Measurements from ENCODE around the gene PTPA.

Gene PTPA

DNA sequence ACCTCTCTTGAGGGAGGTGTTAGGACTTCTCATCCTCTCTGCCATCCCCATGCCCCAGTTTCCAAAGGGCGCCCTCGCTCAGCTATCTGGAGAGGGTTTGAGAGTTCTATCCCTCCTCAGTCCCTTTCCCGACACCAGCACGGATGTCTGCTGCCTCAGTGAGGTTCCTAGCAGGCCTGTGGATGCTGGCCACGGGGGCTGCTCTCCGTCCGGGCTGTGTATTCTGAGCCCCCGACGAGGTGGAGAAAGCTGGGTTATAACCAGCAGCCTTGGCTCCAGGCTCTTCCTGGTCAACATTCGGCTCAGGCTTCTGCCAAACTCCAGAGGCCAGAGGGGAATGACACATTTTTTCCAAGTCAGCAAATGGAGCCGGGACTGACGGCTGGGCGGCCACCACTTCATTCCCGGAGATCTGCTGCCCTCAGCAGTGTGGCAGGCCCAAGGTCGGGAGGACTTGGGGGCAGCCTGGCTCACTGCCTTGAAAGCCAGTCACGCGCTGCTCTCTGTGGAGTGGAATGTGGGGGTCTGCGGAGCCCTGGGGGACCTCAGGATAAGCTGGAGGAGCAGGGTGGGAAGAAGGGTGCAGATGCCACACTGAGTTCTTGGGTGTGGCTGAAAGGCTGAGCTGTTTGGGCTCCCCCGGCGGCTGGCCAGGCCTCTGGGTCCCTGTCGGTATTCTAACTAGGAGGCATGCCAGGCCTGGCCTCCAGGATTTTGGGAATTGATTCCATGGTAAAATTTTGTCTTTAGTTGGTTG lies 27.4 kb downstream of the PTPA start:
- DNase-seq: no peak

DNA sequence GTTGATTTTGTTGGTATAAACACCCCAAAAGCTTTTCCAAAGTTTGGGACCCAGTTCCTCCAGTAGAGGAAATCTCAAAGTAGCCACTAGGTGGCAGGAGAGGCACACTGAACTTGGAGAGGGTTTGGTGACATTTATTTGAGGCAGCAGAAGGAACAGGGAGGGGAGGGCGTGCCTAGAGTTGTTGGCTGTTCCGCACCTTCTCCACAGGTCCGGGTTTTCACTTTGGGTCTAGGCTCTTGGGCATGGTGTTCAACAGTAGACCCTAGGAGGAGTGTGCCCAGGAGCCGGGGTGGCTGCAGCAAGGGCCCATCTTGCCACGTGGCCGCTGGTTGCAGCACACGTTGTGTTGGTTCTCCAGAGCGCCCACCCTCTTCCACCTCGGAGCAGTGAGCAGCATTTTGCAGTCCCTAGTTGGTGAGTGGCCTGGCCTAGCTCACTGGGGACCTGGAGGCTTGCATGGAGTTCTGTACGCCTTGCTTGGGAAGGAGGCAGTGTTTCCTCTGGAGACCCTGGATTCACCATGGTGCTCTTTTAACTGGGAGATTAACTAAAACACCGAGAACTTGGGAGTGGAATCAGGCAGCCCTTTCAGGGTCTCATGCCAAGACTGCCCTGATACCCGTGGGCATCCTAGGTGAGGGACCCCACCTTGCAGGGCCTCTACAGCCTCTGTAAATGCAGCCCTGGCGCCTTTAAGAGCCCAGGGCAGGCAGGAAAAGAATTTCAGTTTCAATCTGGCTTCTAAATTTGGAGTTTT lies 28.2 kb downstream of the PTPA start:
- peak; percentile 83 for DNase-seq

- DNase-seq: peak; percentile 92
These were observed 28.8 kb downstream of the PTPA start for GRCh38 chr9:129139993-129140396.

- DNase-seq: peak; percentile 57
These were observed 29.3 kb downstream of the PTPA start for GRCh38 chr9:129140397-129141065.

GRCh38 chr9:129141066-129142041 lies 30.1 kb downstream of the PTPA start:
- peak; percentile 38 for DNase-seq

DNA sequence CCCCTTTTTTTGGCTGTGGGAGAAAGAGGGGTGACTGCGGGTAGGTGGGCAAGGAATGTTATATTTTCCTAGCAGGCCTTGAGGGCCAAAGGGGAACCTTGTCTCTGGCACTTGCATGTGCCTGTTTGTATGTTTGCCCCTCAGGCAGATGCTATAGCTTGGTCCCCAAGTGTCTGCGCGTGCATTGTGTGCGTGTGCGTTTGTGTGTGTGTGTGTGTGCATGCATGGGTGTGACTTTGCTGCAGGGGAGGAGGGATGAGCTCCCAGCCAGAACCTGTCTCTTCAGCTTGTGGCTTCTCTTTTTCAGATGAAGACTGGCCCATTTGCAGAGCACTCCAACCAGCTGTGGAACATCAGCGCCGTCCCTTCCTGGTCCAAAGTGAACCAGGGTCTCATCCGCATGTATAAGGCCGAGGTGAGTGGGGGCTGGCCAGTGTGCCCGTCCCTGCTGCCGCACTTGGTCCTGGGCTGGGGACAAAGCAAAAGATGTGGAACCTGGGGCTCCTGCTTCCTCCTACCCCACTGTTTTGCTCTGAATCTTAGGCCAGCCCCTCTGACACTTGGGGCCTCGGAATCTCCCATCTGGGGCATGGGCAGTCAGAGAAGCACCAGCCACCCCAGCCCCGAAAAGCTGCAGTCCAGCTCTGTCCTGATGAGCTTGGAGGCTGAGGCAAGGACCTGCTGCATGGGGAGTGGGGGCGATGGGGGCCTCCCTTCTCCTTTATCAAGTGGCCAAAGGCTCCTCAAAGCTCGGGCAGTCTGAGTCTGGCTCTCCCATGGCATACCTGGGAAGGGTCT lies 31.1 kb downstream of the PTPA start:
- no peak for DNase-seq

GRCh38 chr9:129143031-129143927 lies 32.1 kb downstream of the PTPA start:
- peak; percentile 3 for DNase-seq

GRCh38 chr9:129145316-129145715 lies 34.1 kb downstream of the PTPA start:
- DNase-seq: no peak

DNA sequence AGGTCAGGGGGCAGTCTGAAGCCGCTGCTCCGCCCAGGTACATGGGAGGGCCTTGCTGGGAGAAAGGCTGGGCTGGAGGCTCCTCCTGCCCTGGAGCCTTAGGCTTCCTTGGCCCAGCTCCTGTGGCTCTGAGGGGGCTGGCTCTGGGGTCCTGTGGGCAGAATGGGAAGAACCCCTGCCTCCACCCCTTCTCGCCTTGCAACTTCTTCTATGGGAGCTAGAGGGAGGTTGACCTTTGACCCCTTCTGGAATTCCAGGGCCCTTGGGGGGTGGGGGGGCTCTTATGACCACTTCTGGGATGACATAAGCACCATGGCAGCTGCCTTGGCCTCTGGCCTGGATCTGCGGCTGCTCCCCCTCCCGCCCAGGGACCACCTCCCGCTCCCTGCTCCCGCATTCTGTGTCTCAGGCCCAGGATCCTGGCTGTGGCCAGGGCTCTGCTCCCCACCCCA lies 34.7 kb downstream of the PTPA start:
- DNase-seq: no peak

- no peak for DNase-seq
These were observed 35.3 kb downstream of the PTPA start for GRCh38 chr9:129146441-129146941.

DNA sequence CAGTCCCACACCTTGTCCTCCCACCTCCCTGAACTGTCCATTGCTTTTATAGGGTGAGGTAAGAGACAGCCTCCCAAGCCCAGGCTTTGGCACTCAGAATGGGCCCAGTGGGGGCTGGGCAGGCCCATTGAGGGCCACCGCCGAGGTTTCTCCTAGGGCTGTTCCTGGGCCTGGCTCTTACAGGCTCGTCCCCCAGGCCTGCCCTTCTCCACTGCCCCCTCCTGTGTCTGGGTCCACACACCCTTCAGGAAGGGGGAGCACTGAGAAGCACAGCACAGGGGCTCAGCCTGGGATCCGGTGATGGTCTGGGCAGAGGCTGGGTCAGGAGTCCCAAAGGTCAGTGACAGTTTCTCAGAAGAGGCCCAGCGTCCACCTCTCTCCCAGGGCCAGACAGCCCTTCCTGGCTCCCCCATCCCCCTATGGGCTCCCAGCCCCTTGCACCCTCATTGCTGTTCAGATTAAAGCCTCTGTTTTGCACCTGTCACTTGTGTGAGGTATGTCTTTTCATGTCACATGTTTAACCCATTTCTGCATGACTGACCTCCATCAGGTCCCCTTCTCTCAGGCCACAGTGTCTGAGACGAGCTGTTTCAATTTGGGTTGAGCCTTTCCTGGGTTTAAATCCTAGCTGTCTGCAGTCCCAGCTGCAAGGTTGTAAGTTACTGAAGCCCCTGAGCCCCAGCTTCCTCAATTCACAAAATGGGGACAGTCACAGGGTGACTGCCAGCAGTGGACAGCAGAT lies 37.4 kb downstream of the PTPA start:
- no peak for DNase-seq

DNA sequence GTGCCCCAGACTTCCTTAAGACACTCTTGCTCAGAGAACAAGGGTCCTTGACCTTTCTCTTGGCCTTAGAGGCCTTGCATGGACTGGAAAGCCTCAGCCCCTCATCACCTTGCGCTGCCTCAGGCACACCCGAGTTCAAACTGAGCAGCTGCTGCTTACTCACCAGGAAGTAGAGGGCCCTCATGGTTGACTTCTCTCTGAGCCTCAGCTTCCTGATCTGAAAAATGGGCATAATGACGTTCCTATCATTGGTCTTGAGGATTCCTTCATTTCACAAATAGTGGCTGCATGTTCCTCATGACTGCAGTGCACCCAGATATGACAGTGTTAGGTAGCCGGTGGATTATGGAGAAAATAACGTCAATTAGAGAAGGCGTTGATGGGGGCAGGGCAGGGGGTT lies 38.2 kb downstream of the PTPA start:
- DNase-seq: no peak

- DNase-seq: no peak
These were observed 38.9 kb downstream of the PTPA start for GRCh38 chr9:129150122-129150521.

DNA sequence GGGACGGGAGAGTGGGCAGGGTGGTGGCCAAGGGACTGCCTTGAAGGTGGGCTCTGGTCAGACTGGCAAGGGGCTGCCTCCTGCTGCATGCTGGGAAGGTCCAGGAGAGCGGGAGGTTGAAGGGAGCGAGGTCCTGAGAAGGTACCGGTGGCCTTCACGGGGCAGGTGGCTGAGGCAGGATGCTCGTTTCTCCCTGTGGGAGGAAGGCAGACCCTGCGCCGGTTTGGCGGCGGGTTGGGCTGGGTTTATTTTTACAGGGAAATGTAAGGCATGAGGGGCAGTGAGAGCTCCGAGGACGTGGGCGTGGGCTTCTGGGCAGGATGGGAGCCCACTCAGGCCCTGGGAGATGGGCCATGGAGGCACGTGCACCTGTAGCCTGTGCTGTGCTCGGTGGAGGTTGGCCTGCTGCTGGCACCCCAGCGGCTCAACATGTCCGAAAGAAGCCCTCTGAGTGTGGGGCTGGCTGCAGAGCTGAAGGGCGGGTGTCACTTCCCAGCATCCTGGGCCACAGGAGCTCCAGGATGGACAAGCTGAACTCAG lies 39.5 kb downstream of the PTPA start:
- no peak for DNase-seq

- no peak for DNase-seq
These were observed 40.3 kb downstream of the PTPA start for GRCh38 chr9:129151469-129151868.

GRCh38 chr9:129154866-129155477 lies 43.8 kb downstream of the PTPA start:
- DNase-seq: no peak

- DNase-seq: no peak
These were observed 44.9 kb downstream of the PTPA start for GRCh38 chr9:129156163-129156562.

DNA sequence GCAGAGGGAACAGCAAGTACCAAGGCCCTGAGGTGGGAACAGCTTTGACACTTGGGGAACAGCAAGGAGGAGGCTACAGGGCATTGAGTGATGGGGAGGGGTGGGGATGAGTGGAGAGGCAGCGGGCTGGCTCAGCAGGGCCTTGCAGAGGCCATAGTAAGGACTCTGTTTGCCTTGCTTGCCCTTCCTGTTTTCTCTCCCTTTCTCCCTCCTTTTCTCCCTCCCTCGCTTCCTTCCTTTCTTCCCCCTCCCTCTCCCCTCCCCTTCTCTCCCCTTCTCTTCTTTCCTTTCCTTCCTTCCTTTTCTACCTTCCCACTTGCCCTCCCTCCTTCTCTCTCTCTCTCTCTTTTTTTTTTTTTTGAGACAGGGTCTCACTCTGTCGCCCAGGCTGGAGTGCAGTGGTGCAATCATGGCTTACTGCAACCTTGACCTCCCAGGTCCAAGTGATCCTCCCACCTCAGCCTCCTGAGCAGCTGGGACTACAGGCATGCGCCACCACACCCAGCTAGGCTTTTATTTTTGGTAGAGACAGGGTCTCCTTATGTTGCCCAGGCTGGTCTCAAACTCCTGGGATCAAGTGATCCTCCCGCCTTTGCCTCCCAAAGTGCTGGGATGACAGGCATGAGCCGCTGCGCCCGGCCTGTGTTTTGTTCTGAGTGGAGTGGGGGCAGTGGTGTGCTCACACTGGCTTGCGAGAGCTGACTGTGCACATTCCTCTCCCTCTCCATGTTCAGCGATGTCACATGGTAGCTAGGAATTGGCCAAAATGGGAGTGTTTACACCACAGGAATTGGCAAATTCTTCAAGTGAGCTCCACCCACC lies 49.7 kb downstream of the PTPA start:
- no peak for DNase-seq

All from DMS79 (cell line).